ENCODE data around the gene UBE2E2.

Gene UBE2E2

DNA sequence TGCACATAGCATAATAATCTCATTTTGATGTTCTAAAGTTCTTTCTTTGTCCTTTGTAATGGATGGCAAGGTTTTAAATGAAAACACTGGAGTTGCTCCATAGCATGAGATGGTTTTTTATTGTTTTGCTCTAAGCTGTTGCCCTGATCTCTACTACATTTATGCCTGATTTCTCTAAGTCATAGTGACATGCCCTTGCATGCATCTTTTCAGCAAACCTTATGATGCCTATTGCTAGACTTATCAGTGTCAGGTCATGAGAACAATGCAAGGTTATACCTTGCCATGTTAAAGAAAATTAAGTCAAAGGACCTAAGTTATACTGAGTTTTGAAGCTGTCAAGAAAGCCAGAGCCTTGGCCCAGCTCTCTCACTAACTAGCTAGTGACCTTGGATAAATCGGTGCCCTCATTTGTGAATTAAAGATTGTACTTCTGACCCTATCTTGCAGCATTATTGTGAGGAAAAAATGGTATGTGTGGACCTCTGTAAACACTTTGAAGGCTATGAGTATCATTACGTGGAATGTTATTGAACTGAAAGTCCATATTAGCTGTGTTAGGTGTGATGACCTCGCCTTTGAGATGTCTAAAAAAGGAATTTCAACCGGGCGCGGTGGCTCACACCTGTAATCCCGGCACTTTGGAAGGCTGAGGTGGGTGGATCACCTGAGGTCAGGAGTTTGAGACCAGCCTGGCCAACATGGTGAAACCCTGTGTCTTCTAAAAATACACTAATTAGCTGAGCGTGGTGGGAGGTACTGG is 346.2 kb downstream of the UBE2E2 start:
- DNase-seq, result no peak

DNA sequence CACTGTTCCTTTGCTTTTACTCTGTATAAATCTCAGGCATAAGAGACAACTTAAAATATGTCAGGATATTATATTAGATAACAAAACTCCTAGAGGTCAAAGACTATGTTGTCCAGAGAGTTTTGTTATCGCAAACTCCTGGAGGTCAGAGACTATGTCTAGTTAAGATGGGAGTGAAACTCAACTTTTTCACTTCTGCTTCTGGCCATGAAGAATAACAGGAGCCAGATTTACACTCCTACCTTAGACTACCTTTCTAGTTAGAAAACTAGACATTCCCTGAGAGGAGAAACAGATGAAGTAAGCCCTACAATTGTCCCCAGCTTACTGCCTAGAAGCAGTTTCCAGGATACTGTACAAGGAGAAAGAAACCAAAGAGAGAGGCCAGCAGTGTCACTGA is 347.3 kb downstream of the UBE2E2 start:
- DNase-seq, result no peak

DNA sequence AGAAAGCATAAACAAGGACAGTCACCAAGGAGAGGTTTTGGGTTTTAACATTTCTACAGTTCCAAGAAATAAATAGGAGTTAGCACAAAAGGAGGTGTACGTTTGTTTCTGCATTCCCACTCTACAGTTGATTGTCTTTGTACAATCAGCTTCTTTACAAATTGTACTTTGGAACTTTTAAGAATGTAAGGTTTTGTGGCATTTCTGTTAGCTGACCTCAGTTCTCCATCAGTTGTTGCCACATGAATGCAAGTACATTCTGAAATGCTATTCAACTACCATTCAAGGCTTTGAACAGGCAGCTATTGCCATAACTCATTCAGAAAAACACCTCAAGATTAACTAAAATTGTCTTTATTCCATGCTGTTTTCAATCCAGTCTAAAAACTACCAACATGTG is 349.4 kb downstream of the UBE2E2 start:
- DNase-seq, result no peak

DNA sequence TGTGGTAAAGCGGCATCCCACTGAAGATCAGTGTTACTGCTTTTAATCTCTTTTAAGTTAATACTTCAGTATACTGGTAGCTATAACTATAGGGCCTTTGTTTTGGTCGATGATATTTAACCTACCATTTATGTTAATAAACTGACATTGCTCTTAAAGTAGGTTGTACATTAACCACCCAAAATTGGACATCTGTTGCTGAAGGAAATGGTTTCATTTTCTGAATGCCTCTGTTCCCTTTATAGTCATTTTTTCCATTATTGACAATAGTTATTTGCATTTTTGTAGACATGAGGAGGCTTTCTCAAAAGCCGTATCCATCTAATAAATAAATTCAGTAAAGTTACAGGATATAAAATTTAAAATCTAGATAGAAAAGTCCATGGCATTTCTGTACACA is 350.2 kb downstream of the UBE2E2 start:
- no peak for DNase-seq

DNA sequence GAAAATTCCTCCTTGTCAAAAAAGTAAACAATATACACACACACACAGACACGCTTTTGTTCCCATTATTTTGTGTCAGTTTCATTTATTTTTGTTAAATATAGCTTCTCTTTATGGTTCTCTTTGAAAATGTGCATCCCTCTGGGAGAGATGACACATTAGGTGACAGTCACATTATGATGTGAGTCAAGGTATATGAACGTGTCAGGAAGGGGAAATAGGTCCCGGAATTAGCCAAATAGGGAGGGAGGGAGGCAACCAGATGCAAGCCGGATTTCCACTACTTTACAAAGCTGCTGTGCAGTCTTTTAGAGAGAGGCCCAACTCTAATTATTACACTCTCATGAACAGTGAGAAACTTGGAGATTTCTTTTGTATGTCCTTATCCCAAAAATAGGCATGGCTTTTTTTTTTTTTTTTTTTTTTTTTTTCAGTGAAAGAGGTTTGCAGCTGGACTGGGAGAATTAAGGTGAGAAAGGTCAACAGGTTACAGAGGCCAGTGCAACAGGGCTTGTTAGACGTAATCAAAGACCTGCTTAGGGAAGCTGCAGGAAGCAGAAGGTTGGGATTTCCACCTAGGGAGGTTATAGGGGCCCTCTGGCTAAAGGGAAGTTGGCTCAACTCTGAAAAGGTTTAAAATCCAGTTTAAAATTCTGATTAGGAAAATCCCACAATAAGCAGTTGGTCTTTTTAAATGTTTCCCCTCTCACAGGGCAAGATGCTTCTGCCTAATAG is 362.1 kb downstream of the UBE2E2 start:
- no peak for DNase-seq

DNA sequence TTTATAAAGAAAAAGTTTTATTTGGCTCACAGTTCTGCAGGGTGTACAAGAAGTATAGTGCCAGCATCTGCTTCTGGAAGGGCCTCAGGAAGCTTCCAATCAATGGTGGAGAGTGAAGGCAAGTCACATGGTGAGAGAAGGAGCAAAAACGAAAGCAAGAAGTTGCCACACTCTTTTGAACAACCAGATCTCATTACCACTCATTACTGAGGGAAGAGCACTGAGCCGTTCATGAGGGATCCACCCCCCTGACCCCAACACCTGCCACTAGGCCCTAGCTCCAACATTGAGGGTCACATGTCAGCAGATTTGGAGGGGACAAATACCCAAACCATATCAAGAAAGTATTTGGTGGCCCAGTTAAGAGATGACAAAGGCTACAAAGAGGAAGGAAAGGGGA is 363.4 kb downstream of the UBE2E2 start:
- DNase-seq, result no peak

DNA sequence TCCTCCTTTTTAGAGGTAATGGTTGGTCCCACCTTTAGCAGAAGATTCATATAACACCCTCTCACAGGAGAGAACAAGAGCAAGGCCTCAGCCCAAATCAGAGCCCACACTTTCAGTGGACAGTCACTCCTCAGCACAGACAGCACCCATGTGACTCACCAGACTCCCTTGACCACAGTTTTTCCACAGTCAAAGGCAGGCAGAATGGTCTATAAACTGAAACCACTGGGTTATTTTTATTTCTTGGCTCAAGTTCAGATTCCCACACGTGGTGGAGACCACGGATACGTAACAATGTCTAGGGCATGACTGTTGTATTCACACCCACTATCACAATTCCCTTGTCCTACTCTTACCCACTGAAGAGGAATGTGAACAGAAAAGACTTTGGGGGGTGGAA is 364.8 kb downstream of the UBE2E2 start:
- DNase-seq, result no peak

DNA sequence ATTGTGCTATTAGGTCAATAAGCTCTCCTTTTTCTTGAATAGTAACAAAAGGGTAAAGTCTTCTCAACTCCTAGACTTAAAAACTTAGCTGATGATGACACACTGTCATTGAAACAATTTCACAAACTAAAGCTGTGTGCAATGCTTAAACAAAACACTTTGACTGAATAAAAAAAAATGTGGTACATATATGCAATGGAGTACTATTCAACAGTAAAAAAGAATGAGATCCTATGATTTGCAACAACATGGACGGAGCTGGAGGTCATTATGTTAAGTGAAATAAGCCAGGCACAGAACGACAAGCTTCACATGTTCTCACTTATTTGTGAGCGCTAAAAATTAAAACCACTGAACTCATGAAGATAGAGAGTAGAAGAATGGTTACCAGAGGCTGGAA is 370.7 kb downstream of the UBE2E2 start:
- DNase-seq, result no peak

DNA sequence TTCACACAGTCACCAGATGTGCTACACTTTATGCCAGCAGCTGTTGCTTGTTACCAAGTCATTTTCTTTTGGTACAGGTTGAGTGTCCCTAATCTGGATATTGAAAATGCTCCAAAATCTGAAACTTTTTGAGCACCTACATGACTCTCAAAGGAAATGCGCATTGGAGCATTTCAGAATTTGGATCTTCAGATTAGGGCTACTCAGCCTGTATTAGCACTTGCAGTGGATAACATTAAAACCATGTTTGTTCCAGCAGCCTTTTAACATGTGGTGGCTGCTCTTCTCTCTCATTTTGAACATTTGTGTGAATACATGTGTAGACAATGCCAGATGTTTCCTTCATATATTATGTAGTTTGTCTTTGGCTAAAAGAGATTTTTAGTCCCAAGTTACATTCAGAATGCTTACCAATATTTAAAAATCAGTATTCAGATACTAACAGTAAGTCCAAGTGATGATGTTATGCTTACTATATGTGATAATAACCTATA is 371.7 kb downstream of the UBE2E2 start:
- no peak for DNase-seq

DNA sequence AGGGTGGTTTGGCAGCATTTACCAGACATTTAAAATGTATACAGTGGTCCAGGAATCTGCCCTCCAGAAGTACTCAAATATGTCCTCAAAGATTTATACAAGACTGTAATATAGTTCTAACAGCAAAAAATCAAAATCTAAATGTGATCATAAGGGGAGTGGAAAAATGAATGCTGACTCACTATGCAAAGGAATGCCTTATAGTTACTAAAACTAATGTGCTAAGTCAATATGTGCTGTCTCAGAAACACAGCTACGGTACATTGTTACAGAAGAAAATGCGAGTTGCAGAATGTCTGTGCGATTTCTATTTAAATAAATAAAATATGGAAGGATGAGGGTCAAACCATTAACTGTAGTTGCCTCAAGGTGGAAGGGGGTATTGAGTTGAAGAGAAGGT is 372.6 kb downstream of the UBE2E2 start:
- no peak for DNase-seq

DNA sequence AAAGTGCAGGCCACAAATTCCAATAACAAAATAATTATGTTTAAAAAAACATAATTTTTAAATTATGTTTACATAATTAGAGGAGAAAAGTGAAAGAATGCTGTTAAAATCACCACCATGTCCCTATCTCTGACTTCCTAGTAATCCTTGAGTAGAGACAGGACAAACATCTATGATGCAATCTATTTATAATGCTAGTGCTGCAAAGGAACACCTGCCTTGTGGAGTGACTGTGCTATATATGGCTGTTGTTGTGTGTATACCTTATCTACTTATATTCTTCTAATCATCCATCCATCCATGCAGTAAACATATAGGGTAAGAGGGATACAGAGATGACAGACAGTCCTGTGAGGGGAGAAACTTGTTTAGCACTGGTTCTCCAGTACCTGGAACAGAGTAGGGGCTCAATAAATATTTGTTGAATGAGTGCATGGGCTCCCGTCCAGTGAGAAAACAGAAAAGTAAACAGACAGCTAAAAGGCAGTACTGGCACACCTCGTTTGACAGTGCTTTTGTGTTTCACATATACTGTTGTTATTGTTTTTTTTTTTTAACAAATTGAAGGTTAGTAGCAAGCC is 373.3 kb downstream of the UBE2E2 start:
- no peak for DNase-seq

DNA sequence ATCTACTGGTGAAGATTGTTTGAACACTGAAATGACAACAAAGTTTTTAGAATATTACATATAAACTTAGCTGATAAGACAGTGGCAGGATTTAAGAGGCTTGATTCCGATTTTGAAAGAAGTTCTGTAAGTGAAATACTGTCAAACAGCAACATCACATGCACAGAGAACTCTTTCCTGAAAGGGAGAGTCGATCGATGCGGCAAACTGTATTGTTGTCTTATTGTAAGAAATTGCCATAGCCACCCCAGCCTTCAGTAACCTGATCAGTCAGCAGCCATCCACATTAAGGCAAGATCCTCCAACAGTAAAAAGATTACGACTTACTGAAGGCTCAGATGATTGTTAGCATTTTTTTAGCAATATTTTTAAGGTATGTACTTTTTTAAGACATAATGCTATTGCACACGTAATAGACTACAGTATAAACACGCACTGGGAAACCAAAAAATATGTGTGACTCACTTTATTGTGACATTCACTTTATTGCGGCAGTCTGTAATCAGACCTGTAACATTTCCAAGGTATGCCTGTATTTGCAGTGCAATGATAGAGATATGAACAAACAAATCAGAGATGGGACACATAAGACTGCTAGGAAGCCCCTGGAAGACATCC is 377.1 kb downstream of the UBE2E2 start:
- no peak for DNase-seq

DNA sequence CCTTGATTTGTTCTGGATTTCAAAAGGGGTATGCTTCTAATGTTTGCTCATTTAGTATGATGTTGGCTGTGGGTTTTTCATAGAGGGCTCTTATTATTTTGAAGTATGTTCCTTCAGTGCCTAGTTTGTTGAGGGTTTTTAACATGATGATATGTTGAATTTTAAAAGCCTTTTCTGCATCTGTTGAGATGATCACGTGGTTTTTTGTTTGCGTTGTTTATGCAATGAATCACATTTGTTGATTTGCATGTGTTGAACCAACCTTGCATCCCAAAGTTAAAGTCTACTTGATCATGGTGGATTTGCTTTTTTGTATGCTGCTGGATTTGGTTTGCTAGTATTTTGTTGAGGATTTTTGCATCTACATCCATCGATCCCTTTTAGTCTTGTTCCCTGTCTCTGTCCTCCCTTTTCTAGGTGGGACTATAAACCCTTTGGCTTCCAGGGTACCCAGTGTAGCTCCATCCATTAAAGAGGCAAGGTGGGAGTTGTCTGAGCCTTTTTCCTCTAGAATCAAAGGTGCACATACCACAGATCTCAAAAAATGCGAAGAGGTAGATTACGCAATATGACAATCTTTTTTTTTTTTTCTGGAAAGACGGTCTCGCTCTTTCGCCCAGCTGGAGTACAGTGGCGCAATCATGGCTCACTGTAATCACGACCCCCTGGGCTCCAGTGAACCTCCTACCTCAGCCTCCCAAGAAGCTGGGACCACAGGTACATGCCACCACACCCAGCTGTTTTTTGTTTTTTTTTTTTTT is 381.0 kb downstream of the UBE2E2 start:
- DNase-seq, result no peak

DNA sequence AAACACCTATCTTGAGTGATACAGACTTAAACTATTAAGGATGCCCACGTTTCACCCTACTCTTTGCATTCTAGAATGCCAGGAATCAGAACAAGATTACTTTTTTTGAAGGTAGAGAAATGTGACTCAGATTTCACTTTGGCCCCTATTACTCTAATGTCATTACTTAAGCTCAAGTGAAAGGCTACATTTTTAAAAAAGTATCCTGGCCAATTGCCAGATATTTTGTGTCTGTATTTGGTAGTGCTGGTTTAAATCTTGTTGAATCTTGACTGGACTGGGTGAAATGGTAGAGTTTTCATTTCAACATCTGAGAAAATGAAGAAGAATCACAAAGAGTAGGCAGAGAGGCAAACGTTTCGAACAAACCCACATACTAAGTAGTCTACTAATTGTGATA is 384.4 kb downstream of the UBE2E2 start:
- no peak for DNase-seq

DNA sequence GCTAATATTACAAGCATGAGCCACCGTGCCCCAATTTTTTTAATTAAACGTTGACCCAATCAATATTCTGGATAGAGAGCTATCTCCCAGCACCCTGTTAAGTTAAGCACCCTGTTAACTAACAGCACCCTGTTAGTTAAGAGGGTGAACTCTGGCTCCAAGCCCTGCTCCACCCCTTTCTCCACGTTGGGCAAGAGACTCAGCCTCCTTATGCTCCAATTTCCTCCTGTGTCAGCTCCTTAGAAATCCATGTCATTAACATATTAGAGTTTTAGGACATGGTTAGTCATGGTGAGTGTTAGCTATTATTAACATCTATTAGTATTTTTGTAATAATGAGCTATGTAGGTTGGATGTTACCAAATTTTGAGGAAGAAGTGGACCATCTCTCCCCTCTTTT is 385.4 kb downstream of the UBE2E2 start:
- DNase-seq, result no peak

DNA sequence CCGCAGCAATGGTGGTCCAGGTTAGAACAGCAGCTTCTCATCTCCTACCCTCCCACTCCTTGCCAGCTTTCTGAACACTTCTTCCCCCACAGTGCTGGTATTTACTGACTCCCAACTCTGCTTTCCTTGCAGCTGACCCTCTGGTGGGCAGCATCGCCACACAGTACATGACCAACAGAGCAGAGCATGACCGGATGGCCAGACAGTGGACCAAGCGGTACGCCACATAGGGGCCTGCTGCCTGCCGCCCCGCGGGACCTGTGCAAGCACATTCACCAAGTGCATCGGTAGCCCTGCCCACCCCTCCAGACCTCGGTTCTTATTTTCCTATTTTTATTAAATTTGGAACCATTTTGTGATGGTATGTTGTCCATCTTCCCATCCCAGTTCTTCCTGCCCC is 386.5 kb downstream of the UBE2E2 start:
- no peak for DNase-seq

DNA sequence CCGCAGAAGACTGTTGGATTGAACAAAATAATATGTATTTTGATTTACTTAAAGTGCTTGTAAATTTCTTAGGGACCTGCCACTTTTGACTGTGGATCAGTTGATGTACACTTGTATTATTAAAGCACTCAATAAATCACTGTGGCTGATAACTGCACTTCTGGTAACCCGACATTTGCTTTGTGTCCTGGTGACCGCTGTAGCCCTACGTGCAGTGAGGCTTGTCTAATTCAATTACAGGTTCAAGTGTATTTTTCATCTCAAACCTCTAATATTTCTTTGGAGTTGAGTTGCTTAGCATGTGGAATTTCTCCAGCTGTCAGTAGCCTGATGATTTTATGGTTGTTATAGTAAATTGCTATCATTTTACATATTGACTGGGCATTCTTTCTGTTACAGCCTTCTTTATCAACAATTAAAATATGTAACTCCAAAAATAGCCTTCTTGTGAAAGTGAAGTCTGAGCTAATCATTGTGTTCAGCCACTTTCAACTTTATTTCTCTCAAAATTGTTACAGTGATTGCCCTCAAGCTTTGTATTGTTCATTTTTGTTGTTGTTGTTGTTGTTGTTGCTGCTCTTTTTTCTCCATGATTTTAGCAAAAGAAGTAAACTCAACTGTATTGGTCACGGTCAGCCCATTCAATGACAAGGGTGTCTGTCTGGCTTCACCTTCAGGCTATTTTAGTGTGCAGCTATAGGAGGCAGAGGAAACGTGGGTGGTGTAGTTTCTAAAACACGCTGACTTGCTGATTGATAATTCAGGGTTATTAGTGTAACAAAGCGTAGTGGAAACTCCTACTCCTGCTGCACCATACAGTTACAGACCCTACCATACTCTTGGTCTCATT is 387.5 kb downstream of the UBE2E2 start:
- DNase-seq, result no peak

DNA sequence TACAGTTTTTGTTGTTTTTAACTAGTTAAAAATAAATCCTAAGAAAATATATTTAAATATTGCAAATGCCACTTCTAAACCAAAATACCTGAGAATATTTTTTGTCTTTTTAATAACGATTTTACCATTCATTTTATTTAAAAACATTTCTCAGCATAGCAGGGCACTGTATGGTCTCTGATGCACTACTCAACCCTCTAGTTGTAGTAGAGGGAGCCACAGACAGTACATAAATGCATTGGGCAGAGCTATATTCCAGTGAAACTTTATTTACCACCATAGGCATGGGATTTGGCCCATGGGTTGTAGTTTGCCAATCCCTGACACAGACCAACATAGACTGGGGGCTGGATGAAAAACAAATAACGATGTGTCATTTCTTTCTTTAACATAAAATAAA is 388.2 kb downstream of the UBE2E2 start:
- no peak for DNase-seq

DNA sequence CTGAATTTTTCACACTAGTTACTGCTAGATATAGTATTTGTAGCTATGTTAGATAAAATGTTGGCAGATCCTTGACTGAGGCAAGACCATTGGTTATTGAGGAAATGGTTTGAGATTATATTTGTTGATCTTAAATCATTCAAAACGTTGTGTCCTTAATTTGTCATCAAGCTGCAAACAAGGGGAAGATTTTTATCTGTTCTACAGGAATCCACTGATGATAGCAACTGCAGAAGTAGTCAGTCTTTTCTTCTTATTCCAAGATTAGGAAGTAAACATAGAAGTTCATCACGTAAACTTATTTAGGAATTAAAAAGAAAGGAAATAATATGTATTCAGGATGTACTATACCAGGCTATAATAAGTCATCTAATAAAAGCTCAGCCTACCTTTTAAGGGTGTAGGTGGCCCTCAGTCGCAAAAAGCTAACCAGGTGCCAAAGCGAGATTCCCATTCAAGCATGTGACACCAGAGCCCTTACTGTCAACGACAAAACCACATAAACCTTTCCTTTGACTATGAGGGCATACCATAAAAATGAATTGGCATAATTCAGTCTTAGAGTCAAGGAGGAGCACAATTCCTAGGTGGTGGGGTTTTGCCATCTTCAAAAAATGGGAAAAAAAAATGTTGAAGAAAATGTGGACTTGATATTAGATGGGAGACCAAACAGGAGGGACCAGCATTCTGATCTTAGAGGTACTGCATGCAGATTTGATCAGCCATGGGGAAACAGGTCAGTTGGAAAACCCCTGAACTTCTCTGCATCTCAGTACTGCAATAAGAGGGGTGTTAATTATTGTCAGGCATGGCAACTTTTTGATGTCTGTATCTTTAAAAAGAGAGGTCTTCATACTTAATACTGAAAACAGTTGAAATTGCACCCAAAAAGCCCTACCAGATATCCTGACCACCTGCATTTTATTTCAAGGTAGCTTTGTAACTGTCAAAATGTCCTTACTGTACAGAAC is 390.1 kb downstream of the UBE2E2 start:
- no peak for DNase-seq

DNA sequence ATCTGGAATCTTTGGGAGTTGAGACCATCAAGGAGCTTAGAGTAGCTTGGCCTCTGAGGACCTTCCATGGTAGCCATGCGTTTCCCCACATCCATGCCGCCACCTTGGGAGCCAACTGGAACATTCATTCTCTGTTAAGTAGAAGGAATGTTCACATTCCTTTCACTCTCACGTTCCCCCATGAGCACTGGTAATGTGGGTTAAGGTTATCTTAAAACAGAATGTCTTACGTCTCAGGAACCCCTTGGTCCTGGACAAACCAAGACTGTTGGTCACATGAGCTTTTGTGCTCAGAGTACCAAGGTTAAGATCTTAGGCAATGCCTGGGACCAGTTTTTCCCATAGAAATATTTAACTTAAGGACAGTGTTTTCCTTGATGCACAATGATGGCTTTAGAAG is 390.9 kb downstream of the UBE2E2 start:
- no peak for DNase-seq

All from CD4-positive, alpha-beta T cell treated with Interleukin-15 for 1 hour (primary cell).